GM12873 (cell line): ENCODE measurements around the gene SLC22A16.

ENCODE experiments used
- TF ChIP-seq, protein P1 (sequence below): IDR thresholded peaks from 2 replicates; pipeline ENCODE4 v1.5.1; 2012; ENCODE audit warnings: low read depth, mild to moderate bottlenecking, moderate library complexity, low read length, control low read depth; ENCODE audit not compliant: insufficient read depth; ENCODE audit errors: missing control alignments

The SLC22A16 gene

DNA sequence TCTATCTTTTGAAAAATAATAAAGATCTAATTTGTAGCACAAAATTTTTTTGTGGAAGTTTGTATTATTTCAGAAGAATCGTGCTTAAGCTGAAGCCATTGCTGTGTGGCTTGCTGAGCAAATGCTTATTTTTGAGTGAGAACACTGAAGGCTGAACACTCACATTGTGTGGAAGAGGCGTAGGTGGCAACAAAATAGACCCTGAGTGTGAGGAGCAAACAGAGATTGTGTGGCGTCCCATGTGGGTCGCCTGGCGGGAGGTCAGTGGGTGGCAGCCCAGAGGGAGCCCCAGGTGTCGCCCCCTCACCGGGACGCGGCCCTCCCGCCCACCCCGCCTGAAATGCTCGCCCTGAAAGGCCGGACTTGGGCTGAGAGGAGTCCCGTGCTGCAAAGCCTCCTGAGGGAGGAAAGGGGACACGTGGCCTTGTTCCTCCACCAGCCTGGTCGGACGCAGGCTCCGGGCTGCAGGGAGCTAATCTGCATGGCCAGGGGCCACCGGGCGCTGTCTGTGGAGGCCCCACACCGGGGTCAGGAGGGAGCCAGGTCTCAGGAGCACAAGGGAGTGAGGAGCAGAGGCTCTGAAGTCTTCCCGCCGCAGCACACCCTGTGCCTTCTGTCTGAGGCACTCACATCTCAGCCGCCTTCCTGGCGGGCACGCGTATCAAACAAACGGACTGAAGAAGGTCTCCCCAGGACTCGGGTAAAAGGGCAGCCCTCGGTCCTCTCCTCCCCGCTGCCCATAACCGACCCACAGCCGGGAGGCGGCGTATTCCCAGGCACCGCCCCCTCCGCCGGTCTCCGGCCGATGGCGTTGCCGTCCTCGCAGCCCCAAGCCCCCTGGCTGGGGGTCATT lies 77.0 kb downstream of the SLC22A16 start:
- TF ChIP-seq, protein P1, sequence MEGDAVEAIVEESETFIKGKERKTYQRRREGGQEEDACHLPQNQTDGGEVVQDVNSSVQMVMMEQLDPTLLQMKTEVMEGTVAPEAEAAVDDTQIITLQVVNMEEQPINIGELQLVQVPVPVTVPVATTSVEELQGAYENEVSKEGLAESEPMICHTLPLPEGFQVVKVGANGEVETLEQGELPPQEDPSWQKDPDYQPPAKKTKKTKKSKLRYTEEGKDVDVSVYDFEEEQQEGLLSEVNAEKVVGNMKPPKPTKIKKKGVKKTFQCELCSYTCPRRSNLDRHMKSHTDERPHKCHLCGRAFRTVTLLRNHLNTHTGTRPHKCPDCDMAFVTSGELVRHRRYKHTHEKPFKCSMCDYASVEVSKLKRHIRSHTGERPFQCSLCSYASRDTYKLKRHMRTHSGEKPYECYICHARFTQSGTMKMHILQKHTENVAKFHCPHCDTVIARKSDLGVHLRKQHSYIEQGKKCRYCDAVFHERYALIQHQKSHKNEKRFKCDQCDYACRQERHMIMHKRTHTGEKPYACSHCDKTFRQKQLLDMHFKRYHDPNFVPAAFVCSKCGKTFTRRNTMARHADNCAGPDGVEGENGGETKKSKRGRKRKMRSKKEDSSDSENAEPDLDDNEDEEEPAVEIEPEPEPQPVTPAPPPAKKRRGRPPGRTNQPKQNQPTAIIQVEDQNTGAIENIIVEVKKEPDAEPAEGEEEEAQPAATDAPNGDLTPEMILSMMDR: no peak

DNA sequence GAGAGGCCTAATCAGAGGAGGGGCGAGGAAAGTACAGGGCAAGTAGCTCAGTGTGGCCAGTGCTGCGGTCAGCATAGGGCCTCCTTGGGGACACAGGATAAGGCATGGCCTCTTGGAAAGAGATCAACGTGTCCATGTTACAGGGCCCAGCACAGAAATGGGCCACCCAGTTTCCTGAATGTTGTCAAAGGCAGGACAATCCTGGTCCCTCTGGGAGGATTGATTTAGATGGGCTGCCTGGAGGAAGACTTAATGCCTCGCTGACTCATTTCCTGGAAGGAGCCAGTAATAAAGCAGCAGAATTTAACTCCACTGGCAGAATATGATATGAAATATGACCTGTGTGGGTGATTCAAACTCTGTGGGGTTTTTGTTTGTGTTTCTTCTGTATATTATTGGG lies 77.6 kb downstream of the SLC22A16 start:
- TF ChIP-seq, protein P1: no peak

DNA sequence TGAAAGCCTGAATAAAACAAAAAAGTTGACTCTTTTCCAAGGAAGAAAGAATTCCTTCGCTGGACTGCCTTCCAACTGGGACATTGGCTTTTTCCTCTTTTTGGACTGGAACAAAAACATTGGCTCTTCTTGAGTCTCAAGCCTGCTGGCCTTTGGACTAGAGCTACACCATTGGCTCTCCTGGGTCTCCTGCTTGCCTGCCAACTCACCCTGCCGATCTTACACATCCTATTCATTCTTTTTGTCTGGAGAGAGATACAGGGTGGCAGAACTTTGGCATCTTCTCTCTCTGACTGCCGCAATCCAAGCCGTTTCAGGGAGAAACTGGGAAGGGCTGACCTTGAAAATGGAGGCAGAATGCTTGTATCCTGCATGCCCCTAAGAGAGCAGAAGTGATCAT lies 81.2 kb downstream of the SLC22A16 start:
- TF ChIP-seq, protein P1: no peak

DNA sequence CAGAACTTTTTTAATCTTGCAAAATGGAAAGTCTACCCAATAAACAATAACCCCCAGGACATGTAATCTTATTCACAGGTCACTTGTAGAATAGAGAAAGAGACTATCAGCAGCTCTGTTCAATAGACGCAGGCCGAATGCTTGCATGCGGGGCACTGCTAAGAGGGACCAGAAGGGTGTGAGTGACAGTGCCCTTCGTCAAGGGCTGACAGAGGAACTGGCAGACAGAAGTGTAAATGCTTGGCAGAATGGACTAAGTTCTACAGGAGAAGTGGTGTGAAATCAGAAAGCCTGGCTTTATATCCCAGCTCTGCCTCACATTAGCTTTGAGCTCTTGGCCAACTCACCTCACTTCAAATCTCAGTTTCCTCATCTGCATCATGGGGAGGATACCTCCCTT lies 82.0 kb downstream of the SLC22A16 start:
- TF ChIP-seq, protein P1: no peak

DNA sequence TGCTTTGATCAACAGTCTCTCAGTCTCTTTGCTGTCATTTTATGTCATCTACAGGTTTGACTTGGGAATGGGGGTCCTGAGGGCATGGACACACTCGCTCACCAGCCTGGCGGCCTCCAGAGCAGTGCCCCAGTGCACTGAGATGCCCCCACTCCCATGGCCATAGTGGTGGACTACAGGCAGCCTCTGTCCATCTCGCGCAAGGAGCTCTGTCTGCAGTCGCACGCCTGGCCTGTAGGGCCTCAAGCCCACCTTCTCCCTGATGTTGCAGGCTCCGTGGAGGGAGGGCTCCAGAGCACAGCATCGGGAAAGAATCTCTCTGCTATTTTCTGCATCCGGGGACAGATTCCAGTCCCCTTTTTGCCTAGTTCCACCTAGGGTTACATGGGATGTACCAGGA lies 83.7 kb downstream of the SLC22A16 start:
- TF ChIP-seq, protein P1: no peak

DNA sequence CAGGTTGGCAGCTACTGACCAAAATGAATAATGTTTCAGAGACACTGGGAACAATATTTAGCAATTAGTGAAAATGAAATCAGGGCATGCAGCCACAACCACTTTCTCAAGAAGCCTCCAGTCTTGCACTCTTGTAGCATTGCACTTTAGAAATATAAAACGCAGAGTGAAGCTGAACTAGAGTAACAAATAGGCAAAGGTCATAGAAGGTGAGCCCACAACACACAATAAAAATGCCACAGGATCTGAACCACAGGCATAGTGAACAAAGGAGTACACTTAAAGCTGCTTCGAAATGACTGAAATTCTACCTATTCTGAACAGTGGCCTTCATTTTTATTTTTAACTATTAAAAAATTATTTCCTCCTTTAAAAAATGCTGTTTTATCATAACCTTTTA lies 86.0 kb downstream of the SLC22A16 start:
- TF ChIP-seq, protein P1: no peak

DNA sequence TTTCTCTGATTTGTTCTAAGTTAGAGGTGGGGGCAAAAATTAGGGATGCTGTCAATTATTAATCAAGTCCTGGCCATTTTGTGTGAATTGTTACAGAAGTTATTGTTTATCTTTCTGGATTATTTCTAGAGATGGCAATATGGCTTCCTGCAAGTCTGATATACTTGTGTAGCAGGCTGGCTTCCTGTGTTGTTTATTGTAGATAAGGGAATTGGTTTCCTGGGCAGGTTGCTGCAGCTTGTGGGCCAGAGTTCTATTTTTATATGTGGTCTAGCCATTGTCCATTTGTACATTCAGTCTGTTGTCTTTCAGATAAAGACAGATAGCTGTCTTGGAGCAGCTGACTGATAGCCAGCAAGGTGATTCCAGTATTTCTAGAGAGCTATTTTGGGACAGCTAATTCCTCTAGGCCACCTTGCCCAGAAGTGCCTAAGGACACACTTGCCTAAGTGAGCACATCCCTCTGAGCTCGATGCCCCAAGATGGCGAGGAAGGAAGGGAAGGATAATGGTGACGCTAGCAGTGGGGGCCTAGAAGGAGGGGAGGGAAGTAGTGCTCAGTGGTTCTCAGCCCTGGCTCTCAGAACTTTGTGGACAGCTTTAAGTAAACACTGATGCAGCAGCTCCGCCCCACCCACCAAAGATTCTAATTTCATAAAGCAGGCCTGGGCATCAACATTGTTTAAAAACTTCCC lies 86.6 kb downstream of the SLC22A16 start:
- TF ChIP-seq, protein P1: no peak
